Smooth muscle cell (in vitro differentiated cells): ENCODE measurements around the gene EEIG2. TPM values are rescaled to one million over a fixed set of nuclear protein-coding genes. Genes with fewer than 3 reads are reported as not detected.

Source experiments
- DNase-seq: peaks from one replicate; lab custom pipeline; 2025; ENCODE audit not compliant: unreplicated experiment; lab: John Stamatoyannopoulos, UW
- H2AFZ ChIP-seq: fragments of 200-600 bp; sonication (generic); 2 replicates; pipeline ENCODE4 v1.6.0; 2016; ENCODE audit warnings: antibody characterized with exemption, low read depth, mild to moderate bottlenecking
- H3F3A ChIP-seq: fragments of 200-600 bp; sonication (generic); 2 replicates; pipeline ENCODE4 v1.6.0; 2017; ENCODE audit warnings: antibody characterized with exemption, low read depth
- H3K27ac ChIP-seq: fragments of 200-600 bp; sonication (generic); 2 replicates; pipeline ENCODE4 v1.5.1; 2016; ENCODE audit warnings: low read depth, mild to moderate bottlenecking
- H3K27me3 ChIP-seq: fragments of 200-600 bp; sonication (generic); 2 replicates; pipeline ENCODE4 v1.6.1; 2016; ENCODE audit warnings: low read depth, mild to moderate bottlenecking
- H3K36me3 ChIP-seq: fragments of 200-600 bp; sonication (generic); 2 replicates; pipeline ENCODE4 v1.5.1; 2016; ENCODE audit warnings: low read depth
- H3K4me1 ChIP-seq: fragments of 200-600 bp; sonication (generic); 2 replicates; pipeline ENCODE4 v1.5.1; 2016; ENCODE audit warnings: low read depth
- H3K4me2 ChIP-seq: fragments of 200-600 bp; sonication (generic); 2 replicates; pipeline ENCODE4 v1.6.0; 2016; ENCODE audit warnings: mild to moderate bottlenecking
- H3K4me3 ChIP-seq: fragments of 200-600 bp; sonication (generic); 2 replicates; pipeline ENCODE4 v1.5.1; 2016; ENCODE audit warnings: mild to moderate bottlenecking
- H3K79me2 ChIP-seq: fragments of 200-600 bp; sonication (generic); 2 replicates; pipeline ENCODE4 v1.6.0; 2016; ENCODE audit warnings: low read depth, mild to moderate bottlenecking
- H3K9ac ChIP-seq: fragments of 200-600 bp; sonication (generic); 2 replicates; pipeline ENCODE4 v1.6.0; 2016; ENCODE audit warnings: low read depth
- H3K9me3 ChIP-seq: fragments of 200-600 bp; sonication (generic); replicated peaks from 2 replicates; pipeline ENCODE4 v1.5.1; 2016; ENCODE audit warnings: low read depth
- H4K20me1 ChIP-seq: fragments of 200-600 bp; sonication (generic); 2 replicates; pipeline ENCODE4 v1.6.0; 2016; ENCODE audit warnings: low read depth
- WGBS: methylation state at CpG from one replicate; pipeline ENCODE4 v1.1.7; 2016; ENCODE audit warnings: low lambda C conversion rate; 5-methylcytosine and 5-hydroxymethylcytosine counted together
- polyA plus RNA-seq: library from polyadenylated mRNA; unstranded; fragments of >200 nt; fragmentation: Nextera tagmentation; extraction: Ambion mirVana; gene quantifications from 2 replicates; pipeline ENCODE4 v1.2.1, GENCODE V29; 2016
- total RNA-seq: library from RNA; depleted of rRNA; stranded (reverse); fragments of >200 nt; gene quantifications from 2 replicates; pipeline ENCODE4 v1.2.3, GENCODE V29; 2014
- TF ChIP-seq, protein P1 (sequence below): fragments of 200-600 bp; sonication (generic); IDR thresholded peaks from 2 replicates; pipeline ENCODE4 v1.5.1; 2017; ENCODE audit warnings: borderline replicate concordance, mild to moderate bottlenecking, antibody characterized with exemption; ENCODE audit not compliant: insufficient read depth, poor library complexity, severe bottlenecking

Gene EEIG2
- total and polyA plus RNA-seq, 2 experiments from 2014 or later: 3.7 to 8.0 TPM

DNA sequence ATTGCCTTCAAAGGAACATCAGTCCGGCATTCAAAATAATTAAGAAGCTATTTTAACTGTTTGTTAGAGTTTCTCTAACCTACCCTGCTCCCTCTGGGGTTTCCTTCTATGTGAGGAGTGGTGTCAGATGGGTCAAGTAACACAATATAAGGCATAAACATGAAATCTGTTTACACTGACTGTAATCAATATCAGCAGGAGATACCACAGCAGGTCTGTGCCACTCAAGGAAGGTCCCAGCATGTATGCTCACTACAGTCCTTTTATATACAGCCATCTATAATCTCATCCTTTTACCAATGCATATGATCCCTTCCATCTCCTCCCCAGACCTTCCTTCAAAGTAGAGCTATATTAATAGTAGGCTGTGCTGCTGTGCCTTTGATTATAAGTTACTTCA lies 25.4 kb downstream of the EEIG2 start:
- no peaks in the 10 kb centered on the region for H3K9me3 ChIP-seq
- H3K79me2 ChIP-seq: peaks cover 32% of the 10 kb centered on the region
- 90% methylated on average over 1 of the region's 1 CpG for WGBS
- DNase-seq: no peak
- peak overlapping the region; percentile 28 for H3K4me2 ChIP-seq
- no peaks in the 10 kb centered on the region for H3F3A ChIP-seq
- TF ChIP-seq, protein P1, sequence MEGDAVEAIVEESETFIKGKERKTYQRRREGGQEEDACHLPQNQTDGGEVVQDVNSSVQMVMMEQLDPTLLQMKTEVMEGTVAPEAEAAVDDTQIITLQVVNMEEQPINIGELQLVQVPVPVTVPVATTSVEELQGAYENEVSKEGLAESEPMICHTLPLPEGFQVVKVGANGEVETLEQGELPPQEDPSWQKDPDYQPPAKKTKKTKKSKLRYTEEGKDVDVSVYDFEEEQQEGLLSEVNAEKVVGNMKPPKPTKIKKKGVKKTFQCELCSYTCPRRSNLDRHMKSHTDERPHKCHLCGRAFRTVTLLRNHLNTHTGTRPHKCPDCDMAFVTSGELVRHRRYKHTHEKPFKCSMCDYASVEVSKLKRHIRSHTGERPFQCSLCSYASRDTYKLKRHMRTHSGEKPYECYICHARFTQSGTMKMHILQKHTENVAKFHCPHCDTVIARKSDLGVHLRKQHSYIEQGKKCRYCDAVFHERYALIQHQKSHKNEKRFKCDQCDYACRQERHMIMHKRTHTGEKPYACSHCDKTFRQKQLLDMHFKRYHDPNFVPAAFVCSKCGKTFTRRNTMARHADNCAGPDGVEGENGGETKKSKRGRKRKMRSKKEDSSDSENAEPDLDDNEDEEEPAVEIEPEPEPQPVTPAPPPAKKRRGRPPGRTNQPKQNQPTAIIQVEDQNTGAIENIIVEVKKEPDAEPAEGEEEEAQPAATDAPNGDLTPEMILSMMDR: no peak
- no peak overlapping the region for H3K9ac ChIP-seq
- H3K4me3 ChIP-seq: no peak overlapping the region
- no peaks in the 10 kb centered on the region for H3K4me1 ChIP-seq
- no peaks in the 10 kb centered on the region for H3K36me3 ChIP-seq
- no peaks in the 10 kb centered on the region for H3K27me3 ChIP-seq
- H3K27ac ChIP-seq: peak overlapping the region; percentile 35
- H4K20me1 ChIP-seq: no peaks in the 10 kb centered on the region
- no peak overlapping the region for H2AFZ ChIP-seq

DNA sequence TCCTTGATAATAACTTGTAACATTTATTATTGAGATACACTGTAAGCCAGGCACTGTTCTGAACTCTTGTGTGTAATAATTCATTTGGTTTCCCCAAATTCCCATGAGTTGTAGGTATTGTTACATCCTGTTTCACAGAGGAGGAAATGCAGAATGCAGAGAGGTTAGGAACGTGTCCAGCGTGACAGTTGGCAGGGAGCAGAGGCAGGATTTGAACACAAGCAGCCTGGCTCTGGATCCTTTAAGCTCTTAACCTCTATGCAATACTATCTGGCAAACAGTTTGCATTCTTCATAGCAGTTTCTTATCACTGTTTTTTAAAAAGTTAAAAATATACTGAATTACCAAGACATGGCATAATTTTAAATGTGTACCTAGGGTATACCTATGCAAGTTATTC lies 30.5 kb downstream of the EEIG2 start:
- no peaks in the 10 kb centered on the region for H4K20me1 ChIP-seq

DNA sequence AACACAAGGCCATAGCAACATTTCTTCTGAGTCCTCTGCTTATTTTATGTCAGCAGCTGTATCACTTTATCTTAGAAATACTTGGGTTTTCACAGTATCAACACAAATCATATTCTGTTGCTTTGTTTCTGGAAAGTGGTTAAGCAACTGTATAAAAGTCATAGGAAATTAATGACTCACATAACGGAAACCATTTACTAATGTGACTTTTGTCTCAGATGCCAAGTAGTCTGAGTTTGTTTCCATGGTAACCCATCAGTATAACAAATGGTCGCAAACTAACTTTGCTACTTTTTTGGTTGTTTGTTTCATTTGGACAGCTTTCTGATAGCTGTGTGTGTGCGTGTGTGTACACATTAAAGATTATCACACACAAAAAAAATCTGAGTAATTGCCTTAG lies 31.1 kb downstream of the EEIG2 start:
- 37% methylated on average over 3 of the region's 3 CpGs for WGBS
- peak overlapping the region; percentile 63 for H3K4me2 ChIP-seq

More for the DNA sequence above, 30.5 kb downstream of the EEIG2 start:
- Histone ChIP-seq H3K4me2 (peak overlapping the region; percentile 63), H3K27ac (peak overlapping the region; percentile 92), H3K27me3 (no peaks in the 10 kb centered on the region), H3K79me2 (peaks cover 26% of the 10 kb centered on the region), H3K9me3 (no peaks in the 10 kb centered on the region), H3F3A (no peaks in the 10 kb centered on the region), H3K4me3 (no peak overlapping the region), H3K9ac (peak overlapping the region; percentile 81), H2AFZ (no peak overlapping the region), H3K36me3 (no peaks in the 10 kb centered on the region), H3K4me1 (no peaks in the 10 kb centered on the region)
- TF ChIP-seq, protein P1: no peak
- 40% methylated on average over 2 of the region's 2 CpGs for WGBS
- DNase-seq: no peak

DNA sequence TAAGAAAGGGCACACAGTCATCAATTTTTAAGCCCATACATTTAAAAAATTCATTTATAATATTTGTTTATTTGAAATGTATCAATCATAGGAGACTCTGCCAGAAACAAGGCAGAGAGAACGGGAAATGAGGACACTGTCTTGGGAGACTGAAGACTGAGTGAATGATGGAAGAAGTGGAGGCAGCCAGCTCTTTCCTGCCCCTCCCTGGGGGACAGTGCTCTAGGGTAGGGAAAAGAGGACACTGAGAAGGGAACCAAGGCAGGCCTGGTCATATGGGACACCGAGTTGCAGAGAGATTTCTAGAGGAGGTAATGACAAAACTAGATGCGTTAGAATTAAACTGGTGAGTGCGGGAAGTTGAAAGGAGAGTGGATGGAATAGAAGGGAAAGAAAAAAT lies 31.6 kb downstream of the EEIG2 start:
- peaks cover 26% of the 10 kb centered on the region for H3K79me2 ChIP-seq
- 77% methylated on average over 4 of the region's 4 CpGs for WGBS
- H3K36me3 ChIP-seq: no peaks in the 10 kb centered on the region
- H3K4me2 ChIP-seq: peak overlapping the region; percentile 46
- no peaks in the 10 kb centered on the region for H3K27me3 ChIP-seq
- no peaks in the 10 kb centered on the region for H4K20me1 ChIP-seq
- peak overlapping the region; percentile 92 for H3K27ac ChIP-seq
- DNase-seq: no peak
- no peak overlapping the region for H3K4me3 ChIP-seq
- H3K9me3 ChIP-seq: no peaks in the 10 kb centered on the region
- H3K9ac ChIP-seq: peak overlapping the region; percentile 81
- no peak overlapping the region for H2AFZ ChIP-seq
- H3K4me1 ChIP-seq: no peaks in the 10 kb centered on the region
- TF ChIP-seq, protein P1: no peak
- H3F3A ChIP-seq: no peaks in the 10 kb centered on the region

More for the DNA sequence above, 31.1 kb downstream of the EEIG2 start:
- TF ChIP-seq, protein P1: no peak
- H3K79me2 ChIP-seq: peaks cover 26% of the 10 kb centered on the region
- H3F3A ChIP-seq: no peaks in the 10 kb centered on the region
- no peaks in the 10 kb centered on the region for H3K27me3 ChIP-seq
- peak overlapping the region; percentile 92 for H3K27ac ChIP-seq
- no peaks in the 10 kb centered on the region for H3K9me3 ChIP-seq
- no peak for DNase-seq
- H2AFZ ChIP-seq: no peak overlapping the region
- H3K9ac ChIP-seq: peak overlapping the region; percentile 81
- H3K4me1 ChIP-seq: no peaks in the 10 kb centered on the region
- H4K20me1 ChIP-seq: no peaks in the 10 kb centered on the region
- no peak overlapping the region for H3K4me3 ChIP-seq
- H3K36me3 ChIP-seq: no peaks in the 10 kb centered on the region
